HepG2 (cell line): ENCODE measurements around the gene FRMD4A. TPM values are rescaled to one million over a fixed set of nuclear protein-coding genes. Genes with fewer than 3 reads are reported as not detected.

Source experiments
- ATAC-seq: fragments of 200-7000 bp; cut with Tn5 transposase; 3 replicates; pipeline ENCODE4 v1.9.1; 2020; ENCODE audit warnings: mild to moderate bottlenecking, moderate library complexity
- BruUV-seq: library from RNA; stranded (reverse); fragments of 400-500 nt; replicated peaks from 2 replicates; lab custom pipeline; 2021; lab: Mats Ljungman, UMichigan
- CTCF ChIA-PET: fragments of 300-600 bp; formaldehyde crosslinking; extraction: SDS; loops from one replicate; lab custom pipeline; 2021; ENCODE audit warnings: low total read pairs, inconsistent platforms, low intra/inter-chr PET ratio; lab: Yijun Ruan, JAX
- POLR2A ChIA-PET: fragments of 350-600 bp; sonication (Branson Sonifier 250); formaldehyde crosslinking; loops from one replicate; lab custom pipeline; 2020; ENCODE audit warnings: antibody characterized with exemption, inconsistent platforms; lab: Yijun Ruan, JAX
- DNase-seq: peaks from one replicate; pipeline ENCODE4 v3.0.0-alpha.2; 2015; ENCODE audit warnings: low spot score
- FAIRE-seq: peaks from 3 replicates; lab custom pipeline; 2011; peaks lifted over from hg19 to GRCh38; lab: Jason Lieb, UNC
- H2AFZ ChIP-seq: one replicate; pipeline ENCODE4 v1.6.1; 2011; ENCODE audit warnings: low read length, inconsistent platforms
- H3K27ac ChIP-seq: fragments of 300-600 bp; 3 replicates; pipeline ENCODE4 v1.8.0; 2011; ENCODE audit warnings: mixed run types, mild to moderate bottlenecking, mixed read lengths, low read length, inconsistent platforms; ENCODE audit not compliant: insufficient read depth; ENCODE audit errors: extremely low read length
- H3K27me3 ChIP-seq, 2 experiments: fragments of 200-600 bp in 1 of 2; 2 replicates in 1 of 2; 3 replicates in 1 of 2; pipeline versions ENCODE4 v1.6.0 to v1.8.0; 2011; ENCODE audit warnings: low read length in 2 of 2, mild to moderate bottlenecking in 2 of 2, moderate library complexity in 2 of 2, inconsistent platforms in 1 of 2; ENCODE audit not compliant: insufficient read depth in 2 of 2, control insufficient read depth in 1 of 2
- H3K36me3 ChIP-seq, 2 experiments: fragments of 200-600 bp in 1 of 2; replicated peaks in 1 of 2; 2 replicates in 1 of 2; 3 replicates in 1 of 2; pipeline versions ENCODE4 v1.5.1 to v1.8.0; 2011; ENCODE audit warnings: low read length in 2 of 2, inconsistent platforms in 1 of 2; ENCODE audit not compliant: insufficient read depth in 2 of 2, control insufficient read depth in 1 of 2
- H3K4me1 ChIP-seq: 2 replicates; pipeline ENCODE4 v1.5.1; 2012; ENCODE audit warnings: low read length, inconsistent platforms; ENCODE audit not compliant: insufficient read depth
- H3K4me2 ChIP-seq: 2 replicates; pipeline ENCODE4 v1.6.0; 2011; ENCODE audit warnings: low read depth, low read length, inconsistent platforms
- H3K4me3 ChIP-seq, 3 experiments: fragments of 200-600 bp in 1 of 3; sonication (generic), shearing (Covaris generic) in 1 of 3; replicated peaks in 1 of 3; 2 replicates each; pipeline ENCODE4 v1.5.1; 2011 to 2016; ENCODE audit warnings: low read length in 3 of 3, inconsistent platforms in 2 of 3, low read depth in 2 of 3, mild to moderate bottlenecking in 2 of 3, control low read depth in 1 of 3, mixed read lengths in 1 of 3; ENCODE audit not compliant: insufficient read depth in 1 of 3
- H3K79me2 ChIP-seq: one replicate; pipeline ENCODE4 v1.6.1; 2011; ENCODE audit warnings: low read length, inconsistent platforms; ENCODE audit not compliant: insufficient read depth
- H3K9ac ChIP-seq: 2 replicates; pipeline ENCODE4 v1.6.0; 2011; ENCODE audit warnings: mild to moderate bottlenecking, low read depth, low read length, inconsistent platforms; ENCODE audit not compliant: insufficient read depth
- H3K9me3 ChIP-seq: 2 replicates; pipeline ENCODE4 v1.5.1; 2012; ENCODE audit warnings: mild to moderate bottlenecking, low read length
- H4K20me1 ChIP-seq: 2 replicates; pipeline ENCODE4 v1.6.0; 2011; ENCODE audit warnings: inconsistent platforms, mild to moderate bottlenecking, low read length, moderate library complexity; ENCODE audit not compliant: insufficient read depth
- BHLHE40 ChIP-seq: IDR thresholded peaks from 2 replicates; pipeline ENCODE4 v1.6.1; 2011; ENCODE audit warnings: low read length, improper control_type of control experiment
- CTCF ChIP-seq: sonication (generic); formaldehyde crosslinking; IDR thresholded peaks from 2 replicates; pipeline ENCODE4 v1.5.0; 2020; ENCODE audit warnings: mild to moderate bottlenecking, missing genetic modification reagents, moderate library complexity
- FOXK1 ChIP-seq: sonication (generic); formaldehyde crosslinking; IDR thresholded peaks from 2 replicates; pipeline ENCODE4 v1.4.0; 2020; ENCODE audit warnings: low read depth, missing genetic modification reagents, borderline replicate concordance
- MEIS2 ChIP-seq: sonication (generic); formaldehyde crosslinking; IDR thresholded peaks from 2 replicates; pipeline ENCODE4 v1.9.0; 2021; ENCODE audit warnings: mild to moderate bottlenecking, missing genetic modification reagents
- REST ChIP-seq, 2 experiments: IDR thresholded peaks; 2 replicates each; pipeline ENCODE4 v1.6.1; 2011 to 2012; ENCODE audit warnings: low read length in 2 of 2, borderline replicate concordance in 1 of 2, low read depth in 1 of 2, mild to moderate bottlenecking in 1 of 2, moderate library complexity in 1 of 2
- SP4 ChIP-seq: sonication (generic); formaldehyde crosslinking; IDR thresholded peaks from 2 replicates; pipeline ENCODE4 v1.8.1; 2023; ENCODE audit warnings: mild to moderate bottlenecking, missing genetic modification reagents
- ZNF225 ChIP-seq: sonication (generic); formaldehyde crosslinking; IDR thresholded peaks from 2 replicates; pipeline ENCODE4 v1.4.0; 2020; ENCODE audit warnings: mild to moderate bottlenecking, missing genetic modification reagents
- in situ Hi-C: cut with HindIII; loops from 2 replicates; pipeline ENCODE4 v1.10.0; 2017; ENCODE audit warnings: low pct_unique_long_range_greater_than_20kb; ENCODE audit not compliant: extremely low pct_ligation_motif_present
- intact Hi-C: fragments of 100-400 bp; cut with micrococcal nuclease; formaldehyde crosslinking; loops from one replicate; pipeline ENCODE4 v1.10.0; 2022; ENCODE audit not compliant: unreplicated experiment
- polyA plus RNA-seq, 8 experiments: library from polyadenylated mRNA; depleted of rRNA in 3 of 8; stranded (reverse) in 7 of 8; unstranded in 1 of 8; fragments of >200 nt; fragmentation: Illumina TruSeq in 4 of 8; extraction: Trizol in 4 of 8; gene quantifications; 2 replicates each; pipeline versions ENCODE4 v1.2.1 to v1.2.3, GENCODE V29; 2011 to 2016; ENCODE audit warnings: low read depth in 4 of 8, missing spikeins in 1 of 8, mixed read lengths in 1 of 8; ENCODE audit not compliant: insufficient read depth in 1 of 8
- total RNA-seq, 5 experiments: library from RNA; depleted of rRNA; stranded (reverse); fragments of >200 nt; fragmentation: Illumina TruSeq; extraction: Trizol; gene quantifications; 2 replicates each; pipeline ENCODE4 v1.2.3, GENCODE V29; 2016; ENCODE audit warnings: low read depth in 1 of 5

The FRMD4A gene
- total and polyA plus RNA-seq, 2 of the 13 experiments (the other 11 are each of a cell fraction or from before 2014, with no cell fraction given) = 0.09 to 0.26 TPM

- POLR2A ChIA-PET = no interaction called here
Observed at GRCh38 chr10:13815756-13816155, 515.0 kb downstream of the FRMD4A start.

More at GRCh38 chr10:13815756-13816155, 515.0 kb downstream of the FRMD4A start:
- Histone ChIP-seq H3K9me3 (no peaks in the 10 kb centered on the region), H3K4me1 (no peaks in the 10 kb centered on the region), H4K20me1 (no peaks in the 10 kb centered on the region), H2AFZ (no peak overlapping the region), H3K79me2 (no peaks in the 10 kb centered on the region), H3K36me3 (no peaks in the 10 kb centered on the region), H3K27ac (no peak overlapping the region), H3K4me3 (no peak overlapping the region), H3K4me2 (no peak overlapping the region), H3K27me3 (peaks cover 3 to 18% of the 10 kb centered on the region in 2 experiments; a peak in 3 of 5 replicates), H3K9ac (no peak overlapping the region)
- CTCF ChIA-PET = no interaction called here
- DNase-seq = no peak
- FAIRE-seq = no peak
- intact Hi-C loops = no loop called here
- ATAC-seq = no peak
- in situ Hi-C loops = no loop called here
- no TSS peak for BruUV-seq
- no peak for TF ChIP-seq SP4 (CRISPR knock-in tag)
- TF ChIP-seq REST (IDR thresholded peaks at IDR 0.05; ENCODE audit: borderline replicate concordance in 1 of 2, low read depth in 1 of 2, low read length in 2 of 2) = no peak
- no peak for TF ChIP-seq FOXK1 (CRISPR knock-in tag)
- no peak for TF ChIP-seq MEIS2 (CRISPR knock-in tag)
- no peak for TF ChIP-seq CTCF (CRISPR knock-in tag)
- no peak for TF ChIP-seq ZNF225 (CRISPR knock-in tag)
- TF ChIP-seq BHLHE40 = no peak
